ENCODE results near the gene MYH3.

- TF ChIP-seq CTCF (IDR thresholded peaks at IDR 0.05) (no peak), POLR2A (IDR thresholded peaks at IDR 0.05) (no peak)
Measured at GRCh38 chr17:10681866-10682446, 24.8 kb upstream of the MYH3 start.

All from right lobe of liver (tissue), 4 donors.